K562 (cell line): ENCODE results near the gene GALNT12. TPM values are rescaled to one million over a fixed set of nuclear protein-coding genes. Genes with fewer than 3 reads are reported as not detected.

Source experiments
- ATAC-seq: fragments of 200-7000 bp; cut with Tn5 transposase; 3 replicates; pipeline ENCODE4 v1.9.1; 2020; ENCODE audit warnings: moderate library complexity
- BruUV-seq: library from RNA; stranded (reverse); fragments of 400-500 nt; replicated peaks from 2 replicates; lab custom pipeline; 2021; lab: Mats Ljungman, UMichigan
- CTCF ChIA-PET: fragments of 300-600 bp; formaldehyde crosslinking; extraction: SDS; loops from one replicate; lab custom pipeline; 2021; ENCODE audit warnings: low intra/inter-chr PET ratio; lab: Yijun Ruan, JAX
- POLR2A ChIA-PET: fragments of 300-600, 350-650 bp; sonication (Branson Sonifier 250); formaldehyde crosslinking; extraction: SDS; loops from one replicate; lab custom pipeline; 2021; ENCODE audit warnings: antibody characterized with exemption, inconsistent platforms; lab: Yijun Ruan, JAX
- DNase-seq, 4 experiments: peaks; one replicate each; pipeline versions ENCODE4 v3.0.0 to v3.0.0-alpha.2; 2011 to 2018; ENCODE audit warnings: low spot score in 3 of 4, mixed read lengths in 3 of 4; ENCODE audit errors: extremely low read depth in 1 of 4
- FAIRE-seq: peaks from 2 replicates; lab custom pipeline; 2011; peaks lifted over from hg19 to GRCh38; lab: Jason Lieb, UNC
- H2AFZ ChIP-seq: 2 replicates; pipeline ENCODE4 v1.6.0; 2011; ENCODE audit warnings: low read depth, low read length, control low read depth, inconsistent platforms
- H3K27ac ChIP-seq: fragments of 200-600 bp; 3 replicates; pipeline ENCODE4 v1.8.0; 2011; ENCODE audit warnings: low read depth, mild to moderate bottlenecking, control low read depth, inconsistent platforms, low read length, moderate library complexity, mixed read lengths; ENCODE audit errors: extremely low read depth
- H3K27me3 ChIP-seq, 2 experiments: fragments of 300-600 bp in 1 of 2; 2 replicates in 1 of 2; 3 replicates in 1 of 2; pipeline versions ENCODE4 v1.6.0 to v1.8.0; 2011; ENCODE audit warnings: inconsistent platforms in 2 of 2, low read length in 2 of 2, mild to moderate bottlenecking in 1 of 2, mixed read lengths in 1 of 2, moderate library complexity in 1 of 2; ENCODE audit not compliant: control insufficient read depth in 2 of 2, insufficient read depth in 2 of 2
- H3K36me3 ChIP-seq: fragments of 300-600 bp; 3 replicates; pipeline ENCODE4 v1.8.0; 2011; ENCODE audit warnings: mild to moderate bottlenecking, low read length, inconsistent platforms; ENCODE audit not compliant: control insufficient read depth, insufficient read depth
- H3K4me1 ChIP-seq, 2 experiments: fragments of 200-600 bp in 1 of 2; replicated peaks in 1 of 2; 2 replicates in 1 of 2; 3 replicates in 1 of 2; pipeline versions ENCODE4 v1.5.1 to v1.8.0; 2011; ENCODE audit warnings: inconsistent platforms in 2 of 2, low read length in 2 of 2, mild to moderate bottlenecking in 1 of 2, mixed read lengths in 1 of 2, moderate library complexity in 1 of 2; ENCODE audit not compliant: control insufficient read depth in 2 of 2, insufficient read depth in 2 of 2
- H3K4me2 ChIP-seq: 2 replicates; pipeline ENCODE4 v1.6.1; 2011; ENCODE audit warnings: low read length, control low read depth, inconsistent platforms, mixed read lengths; ENCODE audit not compliant: insufficient read depth
- H3K4me3 ChIP-seq: fragments of 200-600 bp; sonication (generic), shearing (Covaris generic); 2 replicates; pipeline ENCODE4 v1.5.1; 2016; ENCODE audit warnings: control low read depth, inconsistent platforms
- H3K79me2 ChIP-seq: fragments of 200-600 bp; 3 replicates; pipeline ENCODE4 v1.8.0; 2011; ENCODE audit warnings: low read length, inconsistent platforms; ENCODE audit not compliant: control insufficient read depth, insufficient read depth
- H3K9ac ChIP-seq, 2 experiments: 2 replicates each; pipeline versions ENCODE4 v1.6.0 to v1.6.1; 2011; ENCODE audit warnings: low read depth in 2 of 2, low read length in 2 of 2, control low read depth in 1 of 2, inconsistent platforms in 1 of 2, mild to moderate bottlenecking in 1 of 2, mixed read lengths in 1 of 2; ENCODE audit not compliant: insufficient read depth in 1 of 2
- H3K9me1 ChIP-seq: one replicate; pipeline ENCODE4 v1.6.0; 2011; ENCODE audit warnings: inconsistent platforms, mild to moderate bottlenecking, low read length, moderate library complexity; ENCODE audit not compliant: control insufficient read depth, insufficient read depth
- H3K9me3 ChIP-seq: replicated peaks from 2 replicates; pipeline ENCODE4 v1.5.1; 2011; ENCODE audit warnings: low read depth, low read length, inconsistent platforms; ENCODE audit not compliant: control insufficient read depth, insufficient read depth
- H4K20me1 ChIP-seq: replicated peaks from 2 replicates; pipeline ENCODE4 v1.6.1; 2011; ENCODE audit warnings: low read length, inconsistent platforms, mixed read lengths; ENCODE audit not compliant: control insufficient read depth, insufficient read depth
- ATF3 ChIP-seq, 2 experiments: fragments of 450-650 bp in 1 of 2; sonication (generic) in 1 of 2; formaldehyde crosslinking in 1 of 2; IDR thresholded peaks in 1 of 2; conservative IDR thresholded peaks in 1 of 2; 2 replicates each; pipeline versions ENCODE4 v1.6.1 to v1.8.1; 2016 to 2023; ENCODE audit warnings: mild to moderate bottlenecking in 2 of 2, moderate library complexity in 2 of 2, inconsistent platforms in 1 of 2, missing genetic modification reagents in 1 of 2
- BHLHE40 ChIP-seq: IDR thresholded peaks from 2 replicates; pipeline ENCODE4 v1.6.1; 2011; ENCODE audit warnings: low read length, improper control_type of control experiment
- CBFA2T2 ChIP-seq: fragments of 450-650 bp; conservative IDR thresholded peaks from 2 replicates; pipeline ENCODE4 v1.6.1; 2017; ENCODE audit warnings: mild to moderate bottlenecking
- CBFA2T3 ChIP-seq: fragments of 450-650 bp; IDR thresholded peaks from 2 replicates; pipeline ENCODE4 v1.6.1; 2017
- CREM ChIP-seq: IDR thresholded peaks from 2 replicates; pipeline ENCODE4 v1.6.1; 2014; ENCODE audit warnings: antibody characterized with exemption, low read depth
- DPF2 ChIP-seq: fragments of 450-650 bp; IDR thresholded peaks from 2 replicates; pipeline ENCODE4 v1.6.1; 2016
- ESRRA ChIP-seq: fragments of 450-650 bp; IDR thresholded peaks from 2 replicates; pipeline ENCODE4 v1.6.1; 2014; ENCODE audit warnings: low read depth, mild to moderate bottlenecking, moderate library complexity, borderline replicate concordance
- HDAC2 ChIP-seq: fragments of 450-650 bp; IDR thresholded peaks from 2 replicates; pipeline ENCODE4 v1.6.1; 2016; ENCODE audit warnings: mild to moderate bottlenecking
- L3MBTL2 ChIP-seq: fragments of 450-650 bp; IDR thresholded peaks from 2 replicates; pipeline ENCODE4 v1.6.1; 2016; ENCODE audit warnings: mild to moderate bottlenecking, moderate library complexity
- RBM15 ChIP-seq: fragments of 200-400 bp; formaldehyde crosslinking; IDR thresholded peaks from 2 replicates; pipeline ENCODE4 v1.6.1; 2018; ENCODE audit warnings: mild to moderate bottlenecking, low read length, moderate library complexity; ENCODE audit not compliant: insufficient read depth
- SMAD4 ChIP-seq: fragments of 250-450 bp; sonication (Bioruptor Pico); conservative IDR thresholded peaks from 2 replicates; pipeline ENCODE4 v1.8.0; 2021; ENCODE audit warnings: inconsistent platforms, mild to moderate bottlenecking, moderate library complexity
- TCF15 ChIP-seq: fragments of 250-450 bp; sonication (Bioruptor Pico); IDR thresholded peaks from 2 replicates; pipeline ENCODE4 v1.8.0; 2022; ENCODE audit warnings: moderate library complexity, mild to moderate bottlenecking, inconsistent platforms
- WGBS: fragments of 100-300 bp; shearing (Covaris generic); methylation state at CpG from one replicate; pipeline ENCODE4 v1.1.6; 2016; ENCODE audit warnings: low coverage, mixed read lengths; ENCODE audit not compliant: insufficient coverage; ENCODE audit errors: missing lambda C conversion rate; 5-methylcytosine and 5-hydroxymethylcytosine counted together
- in situ Hi-C: fragments of 300-500 bp; cut with MboI; formaldehyde crosslinking; loops from 4 replicates; pipeline ENCODE4 v1.15.0; 2018; ENCODE audit warnings: inconsistent platforms, mixed read lengths
- intact Hi-C: fragments of 100-400 bp; cut with micrococcal nuclease; formaldehyde crosslinking; loops from 2 replicates; pipeline ENCODE4 v1.14.2; 2022
- polyA plus RNA-seq, 8 experiments: library from polyadenylated mRNA; depleted of rRNA in 4 of 8; stranded (reverse) in 5 of 8; unstranded in 3 of 8; fragments of >200 nt; fragmentation: Nextera tagmentation in 2 of 8; fragmentation: Illumina TruSeq in 1 of 8; extraction: Ambion mirVana in 2 of 8; extraction: Trizol in 1 of 8; gene quantifications; 2 replicates each; pipeline versions ENCODE4 v1.2.1 to v1.2.3, GENCODE V29; 2011 to 2014; ENCODE audit warnings: inconsistent platforms in 1 of 8, missing spikeins in 1 of 8
- total RNA-seq, 7 experiments: library from RNA; depleted of rRNA in 6 of 7; stranded (reverse); fragments of >200 nt in 6 of 7; fragmentation: Illumina TruSeq in 2 of 7; extraction: Trizol in 2 of 7; gene quantifications; 2 replicates each; pipeline versions ENCODE4 v1.2.1 to v1.2.3, GENCODE V29; 2011 to 2021; ENCODE audit warnings: low replicate concordance in 1 of 7
- TF ChIP-seq, protein P1 (sequence below): fragments of 150-350 bp; IDR thresholded peaks from 2 replicates; pipeline ENCODE4 v1.6.1; 2014; ENCODE audit warnings: low read depth, mild to moderate bottlenecking, low read length, borderline replicate concordance
- TF ChIP-seq, protein P2 (sequence below): fragments of 450-650 bp; conservative IDR thresholded peaks from 2 replicates; pipeline ENCODE4 v1.6.1; 2016; ENCODE audit warnings: missing genetic modification characterization, low read depth, mild to moderate bottlenecking, missing compliant biosample characterization, moderate library complexity

GALNT12 gene
- total and polyA plus RNA-seq, 9 of the 15 experiments (the other 6 are each of a cell fraction or from before 2014, with no cell fraction given): 29.7 to 82.9 (median 44.2) TPM

GRCh38 chr9:98885575-98886295, 78.3 kb downstream of the GALNT12 start:
- H3K9me1 ChIP-seq: no peaks in the 10 kb centered on the region
- H3K79me2 ChIP-seq: no peaks in the 10 kb centered on the region
- no peak overlapping the region for H3K4me3 ChIP-seq
- DNase-seq (peak in 1 of 4 experiments; percentile 70), ATAC-seq (peak; percentile 33; the same call in 2 of the 3 replicates), FAIRE-seq (no peak)
- 15% methylated on average over 5 of the region's 5 CpGs for WGBS
- H3K27ac ChIP-seq: no peak overlapping the region
- H4K20me1 ChIP-seq: no peaks in the 10 kb centered on the region
- H3K36me3 ChIP-seq: no peaks in the 10 kb centered on the region
- no peak overlapping the region for H3K9ac ChIP-seq
- POLR2A ChIA-PET: interaction anchor here (0.8 to 1.3 kb wide), 2 partner anchors 18 to 21 kb away, joined by 3 read pairs; no protein-coding TSS in a partner anchor
- BruUV-seq: no TSS peak
- H3K4me2 ChIP-seq: no peak overlapping the region; the same call in 1 of the 2 replicates
- peaks cover 0 to 46% of the 10 kb centered on the region in 2 experiments; a peak in 4 of 5 replicates for H3K4me1 ChIP-seq
- in situ Hi-C loops: no loop called here
- no peaks in the 10 kb centered on the region for H3K27me3 ChIP-seq
- H3K9me3 ChIP-seq: no peaks in the 10 kb centered on the region
- CTCF ChIA-PET: no interaction called here
- H2AFZ ChIP-seq: no peak overlapping the region
- intact Hi-C loops: no loop called here
- TF ChIP-seq CBFA2T2 (peak; percentile 31), L3MBTL2 (0 out of 2 replicates have a peak, but pooled peaks have one; percentile 47), BHLHE40 (peak; percentile 71), DPF2 (peak; percentile 49; the same call in 1 of the 2 replicates), ESRRA (0 out of 2 replicates have a peak, but pooled peaks have one; percentile 13), TCF15 (CRISPR knock-in tag) (no peak), CREM (peak; percentile 31; the same call in 1 of the 2 replicates), SMAD4 (CRISPR knock-in tag) (0 out of 2 replicates have a peak, but pooled peaks have one; percentile 15), CBFA2T3 (peak; percentile 63), RBM15 (no peak), ATF3 (IDR thresholded peaks at IDR 0.05) (peak; percentile 75), ATF3 (CRISPR knock-in tag; conservative IDR thresholded peaks at IDR 0.05) (no peak), HDAC2 (no peak)
- TF ChIP-seq, protein P1, sequence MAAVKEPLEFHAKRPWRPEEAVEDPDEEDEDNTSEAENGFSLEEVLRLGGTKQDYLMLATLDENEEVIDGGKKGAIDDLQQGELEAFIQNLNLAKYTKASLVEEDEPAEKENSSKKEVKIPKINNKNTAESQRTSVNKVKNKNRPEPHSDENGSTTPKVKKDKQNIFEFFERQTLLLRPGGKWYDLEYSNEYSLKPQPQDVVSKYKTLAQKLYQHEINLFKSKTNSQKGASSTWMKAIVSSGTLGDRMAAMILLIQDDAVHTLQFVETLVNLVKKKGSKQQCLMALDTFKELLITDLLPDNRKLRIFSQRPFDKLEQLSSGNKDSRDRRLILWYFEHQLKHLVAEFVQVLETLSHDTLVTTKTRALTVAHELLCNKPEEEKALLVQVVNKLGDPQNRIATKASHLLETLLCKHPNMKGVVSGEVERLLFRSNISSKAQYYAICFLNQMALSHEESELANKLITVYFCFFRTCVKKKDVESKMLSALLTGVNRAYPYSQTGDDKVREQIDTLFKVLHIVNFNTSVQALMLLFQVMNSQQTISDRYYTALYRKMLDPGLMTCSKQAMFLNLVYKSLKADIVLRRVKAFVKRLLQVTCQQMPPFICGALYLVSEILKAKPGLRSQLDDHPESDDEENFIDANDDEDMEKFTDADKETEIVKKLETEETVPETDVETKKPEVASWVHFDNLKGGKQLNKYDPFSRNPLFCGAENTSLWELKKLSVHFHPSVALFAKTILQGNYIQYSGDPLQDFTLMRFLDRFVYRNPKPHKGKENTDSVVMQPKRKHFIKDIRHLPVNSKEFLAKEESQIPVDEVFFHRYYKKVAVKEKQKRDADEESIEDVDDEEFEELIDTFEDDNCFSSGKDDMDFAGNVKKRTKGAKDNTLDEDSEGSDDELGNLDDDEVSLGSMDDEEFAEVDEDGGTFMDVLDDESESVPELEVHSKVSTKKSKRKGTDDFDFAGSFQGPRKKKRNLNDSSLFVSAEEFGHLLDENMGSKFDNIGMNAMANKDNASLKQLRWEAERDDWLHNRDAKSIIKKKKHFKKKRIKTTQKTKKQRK: no peak
- TF ChIP-seq, protein P2, sequence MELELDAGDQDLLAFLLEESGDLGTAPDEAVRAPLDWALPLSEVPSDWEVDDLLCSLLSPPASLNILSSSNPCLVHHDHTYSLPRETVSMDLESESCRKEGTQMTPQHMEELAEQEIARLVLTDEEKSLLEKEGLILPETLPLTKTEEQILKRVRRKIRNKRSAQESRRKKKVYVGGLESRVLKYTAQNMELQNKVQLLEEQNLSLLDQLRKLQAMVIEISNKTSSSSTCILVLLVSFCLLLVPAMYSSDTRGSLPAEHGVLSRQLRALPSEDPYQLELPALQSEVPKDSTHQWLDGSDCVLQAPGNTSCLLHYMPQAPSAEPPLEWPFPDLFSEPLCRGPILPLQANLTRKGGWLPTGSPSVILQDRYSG (tag): no peak
